Ascending aorta (tissue), 2 donors: ENCODE data around the gene CACNG7. TPM values are rescaled to one million over a fixed set of nuclear protein-coding genes. Genes with fewer than 3 reads are reported as not detected.

Experiments
- DNase-seq, 2 donors: peaks; one replicate each; pipeline ENCODE4 v3.0.0-alpha.2; 2019; ENCODE audit warnings: low spot score in 2 of 2
- H3K27ac ChIP-seq, 2 donors: fragments of 200-600 bp; sonication (generic); one replicate each; pipeline ENCODE4 v1.5.1; 2016 to 2017; ENCODE audit warnings: mild to moderate bottlenecking in 1 of 2
- H3K27me3 ChIP-seq: fragments of 200-600 bp; sonication (generic); one replicate; pipeline ENCODE4 v1.5.1; 2017
- H3K36me3 ChIP-seq, 2 donors: fragments of 200-600 bp; sonication (generic); one replicate each; pipeline ENCODE4 v1.5.1; 2016
- H3K4me1 ChIP-seq, 2 donors: fragments of 200-600 bp; sonication (generic); one replicate each; pipeline ENCODE4 v1.5.1; 2016 to 2017; ENCODE audit warnings: mild to moderate bottlenecking in 1 of 2
- H3K4me3 ChIP-seq, 2 donors: fragments of 200-600 bp; sonication (generic); one replicate each; pipeline ENCODE4 v1.5.1; 2016 to 2017; ENCODE audit warnings: mild to moderate bottlenecking in 1 of 2
- H3K9me3 ChIP-seq, 2 donors: fragments of 200-600 bp; sonication (generic); one replicate each; pipeline ENCODE4 v1.5.1; 2016
- CTCF ChIP-seq, 3 experiments: fragments of 200-600 bp in 2 of 3; fragments of 450-650 bp in 1 of 3; sonication (generic) in 2 of 3; IDR thresholded peaks; one replicate each; pipeline ENCODE4 v1.5.1; 2016 to 2019; ENCODE audit warnings: antibody characterized with exemption in 3 of 3, mild to moderate bottlenecking in 1 of 3, moderate library complexity in 1 of 3
- intact Hi-C: fragments of 100-400 bp; cut with DNase I; formaldehyde crosslinking; loops from one replicate; pipeline ENCODE4 v1.15.1; 2023
- total RNA-seq: library from RNA; depleted of rRNA; stranded (reverse); fragments of >200 nt; gene quantifications from one replicate; pipeline ENCODE4 v1.1.0, GENCODE V29; 2016

The CACNG7 gene
- total RNA-seq, 1 donor from 2014 or later = not detected

DNA sequence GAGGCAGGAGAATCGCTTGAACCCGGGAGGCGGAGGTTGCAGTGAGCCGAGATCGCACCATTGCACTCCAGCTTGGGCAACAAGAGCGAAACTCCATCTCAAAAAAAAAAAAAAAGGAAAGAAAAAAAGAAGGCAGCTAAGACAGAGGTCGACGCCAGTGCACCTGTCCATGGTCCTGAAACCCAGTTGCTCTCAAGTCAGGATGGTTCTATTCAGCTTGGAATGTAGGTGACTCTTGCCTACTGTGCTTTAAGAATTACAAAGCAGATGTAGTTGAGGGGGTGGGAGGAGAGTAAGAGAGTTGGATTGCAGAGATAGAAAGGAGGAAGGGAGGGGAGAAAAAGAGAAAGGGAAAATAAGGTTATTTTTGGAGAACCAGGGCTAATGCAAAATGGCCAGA lies 18.7 kb downstream of the CACNG7 start:
- Histone ChIP-seq H3K27ac (no peak overlapping the region), H3K4me1 (no peaks in the 10 kb centered on the region), H3K36me3 (no peaks in the 10 kb centered on the region), H3K4me3 (no peak overlapping the region), H3K9me3 (no peaks in the 10 kb centered on the region), H3K27me3 (no peaks in the 10 kb centered on the region)
- intact Hi-C loops = no loop called here
- DNase-seq = no peak
- TF ChIP-seq CTCF (IDR thresholded peaks at IDR 0.05) = no peak

DNA sequence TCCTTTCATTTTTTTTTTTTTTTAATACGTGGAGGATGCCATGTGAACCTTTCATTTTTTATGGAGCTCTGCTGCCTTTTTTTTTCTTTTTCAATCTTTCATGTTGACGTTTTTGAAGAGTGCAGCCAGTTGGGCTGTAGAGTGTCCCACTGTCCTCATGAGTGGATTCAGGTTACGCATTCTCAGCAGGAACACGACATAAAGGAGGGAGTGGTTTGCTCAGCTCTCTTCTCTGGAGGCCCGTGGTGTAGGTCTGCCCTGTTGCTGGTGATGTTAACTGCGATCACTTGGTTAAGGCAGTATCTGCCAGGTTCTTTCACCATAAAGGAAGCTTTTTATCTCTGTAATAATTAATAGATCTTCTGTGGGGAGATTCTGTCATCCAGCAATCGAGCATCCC lies 27.0 kb downstream of the CACNG7 start:
- TF ChIP-seq CTCF (IDR thresholded peaks at IDR 0.05) = no peak
- H3K4me3 ChIP-seq = no peak overlapping the region
- H3K27me3 ChIP-seq = no peaks in the 10 kb centered on the region
- no peaks in the 10 kb centered on the region for H3K9me3 ChIP-seq
- no peak for DNase-seq
- H3K4me1 ChIP-seq = no peaks in the 10 kb centered on the region
- intact Hi-C loops = no loop called here
- no peak overlapping the region for H3K27ac ChIP-seq
- H3K36me3 ChIP-seq = no peaks in the 10 kb centered on the region

DNA sequence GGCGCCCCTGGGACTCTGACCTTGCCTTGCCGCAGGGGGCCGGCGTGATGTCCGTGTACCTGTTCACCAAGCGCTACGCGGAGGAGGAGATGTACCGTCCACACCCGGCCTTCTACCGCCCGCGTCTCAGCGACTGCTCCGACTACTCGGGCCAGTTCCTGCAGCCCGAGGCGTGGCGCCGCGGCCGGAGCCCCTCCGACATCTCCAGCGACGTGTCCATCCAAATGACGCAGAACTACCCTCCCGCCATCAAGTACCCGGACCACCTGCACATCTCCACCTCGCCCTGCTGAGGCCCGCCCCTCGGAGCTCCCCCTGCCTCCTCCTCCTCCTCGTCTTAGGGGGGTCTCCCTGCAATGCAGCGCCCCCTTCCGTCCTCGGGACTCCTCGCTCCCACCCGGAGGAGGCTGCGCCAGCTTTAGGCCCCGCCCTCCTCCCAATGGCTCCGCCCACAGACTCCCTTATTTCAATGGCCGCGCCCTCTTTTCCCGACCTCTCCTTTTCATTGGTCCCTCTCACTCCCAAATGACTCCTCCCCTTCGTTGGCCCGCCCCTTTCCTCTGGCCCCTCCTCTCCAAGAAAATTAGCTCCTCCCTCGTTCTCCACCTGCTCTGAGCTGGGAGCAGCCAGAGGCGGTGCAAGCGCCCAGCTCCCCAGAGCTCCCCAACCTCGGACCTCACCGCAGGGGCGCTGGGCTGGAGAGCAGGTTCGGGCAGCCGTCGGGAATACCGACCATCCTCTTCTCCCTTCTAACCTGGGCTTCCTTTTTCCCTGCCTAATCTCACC lies 33.1 kb downstream of the CACNG7 start:
- intact Hi-C loops = no loop called here
- no peaks in the 10 kb centered on the region for H3K4me1 ChIP-seq
- H3K4me3 ChIP-seq = no peak overlapping the region
- no peak for DNase-seq
- peaks cover 6% of the 10 kb centered on the region for H3K27me3 ChIP-seq
- no peak overlapping the region for H3K27ac ChIP-seq
- no peaks in the 10 kb centered on the region for H3K36me3 ChIP-seq
- H3K9me3 ChIP-seq = no peaks in the 10 kb centered on the region
- TF ChIP-seq CTCF (IDR thresholded peaks at IDR 0.05) = no peak

- DNase-seq = no peak
Observed at GRCh38 chr19:53944416-53944815, 35.3 kb downstream of the CACNG7 start.

DNA sequence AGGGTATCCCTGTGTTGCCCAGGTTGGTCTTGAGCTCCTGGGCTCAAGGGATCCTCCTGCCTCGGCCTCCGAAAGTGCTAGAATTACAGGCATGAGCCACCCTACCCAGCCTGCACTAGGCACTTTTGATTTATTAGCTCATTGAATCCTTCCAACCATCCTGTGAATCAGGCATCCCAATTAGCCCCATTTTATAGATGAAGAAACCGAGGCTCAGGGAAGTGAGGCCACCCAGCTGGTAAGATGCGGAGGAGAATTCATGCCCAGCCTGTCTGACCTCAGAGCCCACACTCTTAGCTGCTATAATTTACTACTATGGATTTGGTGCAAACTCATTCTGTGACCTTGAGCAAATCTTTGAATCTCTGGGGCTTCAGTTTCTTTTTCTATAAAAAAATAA lies 35.9 kb downstream of the CACNG7 start:
- no peak for DNase-seq

More at GRCh38 chr19:53944416-53944815, 35.3 kb downstream of the CACNG7 start:
- H3K4me3 ChIP-seq = no peak overlapping the region
- H3K27me3 ChIP-seq = peaks cover 6% of the 10 kb centered on the region
- no peaks in the 10 kb centered on the region for H3K36me3 ChIP-seq
- intact Hi-C loops = no loop called here
- no peak for TF ChIP-seq CTCF (IDR thresholded peaks at IDR 0.05)
- no peak overlapping the region for H3K27ac ChIP-seq
- H3K4me1 ChIP-seq = no peaks in the 10 kb centered on the region
- H3K9me3 ChIP-seq = no peaks in the 10 kb centered on the region

More for the DNA sequence above, 35.9 kb downstream of the CACNG7 start:
- Histone ChIP-seq H3K4me3 (no peak overlapping the region), H3K36me3 (no peaks in the 10 kb centered on the region), H3K9me3 (no peaks in the 10 kb centered on the region), H3K4me1 (no peaks in the 10 kb centered on the region), H3K27ac (no peak overlapping the region), H3K27me3 (peaks cover 6% of the 10 kb centered on the region)
- no peak for TF ChIP-seq CTCF (IDR thresholded peaks at IDR 0.05)
- intact Hi-C loops = no loop called here
